Embryonic facial prominence (tissue), 1 donor: ENCODE measurements around the gene SLC19A2.

Source experiments
- DNase-seq: peaks from one replicate; pipeline ENCODE4 v3.0.0-alpha.2; 2016; ENCODE audit errors: extremely low spot score

The SLC19A2 gene

GRCh38 chr1:169474302-169474995, 11.3 kb downstream of the SLC19A2 start:
- DNase-seq: no peak

DNA sequence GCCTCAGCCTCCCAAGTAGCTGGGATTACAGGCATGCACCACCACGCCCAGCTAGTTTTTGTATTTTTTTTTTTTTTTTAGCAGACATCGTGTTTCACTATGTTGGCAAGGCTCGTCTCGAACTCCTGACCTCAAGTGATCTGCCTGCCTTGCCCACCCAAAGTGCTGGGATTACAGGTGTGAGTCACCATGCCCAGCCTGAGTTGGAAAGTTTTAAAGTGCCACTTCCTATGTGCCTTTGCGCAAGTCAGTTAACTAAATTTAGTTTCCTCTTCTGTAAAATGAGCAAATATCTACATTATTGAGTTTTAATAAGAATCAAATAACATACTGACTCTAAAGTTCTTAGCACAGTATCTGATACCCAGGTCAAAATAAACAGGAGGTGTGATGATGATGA, 12.4 kb downstream of the SLC19A2 start:
- no peak for DNase-seq

DNA sequence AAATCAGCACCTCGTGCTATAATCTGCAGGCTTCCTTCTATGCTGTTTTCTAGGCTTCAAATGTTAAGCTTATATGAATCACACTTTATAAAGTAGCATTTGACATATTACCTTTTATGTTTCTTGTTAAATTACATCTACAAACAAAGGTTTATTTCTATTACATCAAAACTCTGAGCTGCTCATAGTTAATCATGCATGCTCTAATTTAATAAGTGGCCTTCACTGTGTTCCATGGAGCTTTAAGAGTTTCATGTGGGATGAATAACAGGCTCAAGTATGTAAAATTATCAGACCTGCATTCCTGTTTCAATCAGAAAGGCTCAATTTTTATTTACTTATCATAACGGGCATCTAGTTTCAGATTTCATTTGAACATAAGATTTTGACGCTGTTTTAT, 13.0 kb downstream of the SLC19A2 start:
- no peak for DNase-seq

DNA sequence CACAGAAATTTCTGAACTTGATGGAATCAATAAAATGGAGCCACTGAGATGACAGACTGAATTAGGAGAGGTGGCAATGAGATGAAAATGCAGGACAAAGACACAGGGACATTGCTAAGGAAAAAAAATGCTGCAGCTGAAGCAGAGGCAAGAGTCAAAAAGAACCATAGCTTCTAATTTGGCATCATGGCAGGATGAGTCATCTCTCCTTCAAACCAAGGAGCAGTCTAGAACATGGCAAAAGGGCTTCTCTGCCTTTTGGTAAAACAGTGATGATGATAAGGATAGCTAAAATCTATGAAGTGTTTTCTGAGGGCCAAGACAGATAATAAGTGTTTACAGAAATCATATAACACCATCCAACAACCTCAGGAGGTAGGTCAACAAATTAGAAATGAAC, 16.8 kb downstream of the SLC19A2 start:
- no peak for DNase-seq

DNA sequence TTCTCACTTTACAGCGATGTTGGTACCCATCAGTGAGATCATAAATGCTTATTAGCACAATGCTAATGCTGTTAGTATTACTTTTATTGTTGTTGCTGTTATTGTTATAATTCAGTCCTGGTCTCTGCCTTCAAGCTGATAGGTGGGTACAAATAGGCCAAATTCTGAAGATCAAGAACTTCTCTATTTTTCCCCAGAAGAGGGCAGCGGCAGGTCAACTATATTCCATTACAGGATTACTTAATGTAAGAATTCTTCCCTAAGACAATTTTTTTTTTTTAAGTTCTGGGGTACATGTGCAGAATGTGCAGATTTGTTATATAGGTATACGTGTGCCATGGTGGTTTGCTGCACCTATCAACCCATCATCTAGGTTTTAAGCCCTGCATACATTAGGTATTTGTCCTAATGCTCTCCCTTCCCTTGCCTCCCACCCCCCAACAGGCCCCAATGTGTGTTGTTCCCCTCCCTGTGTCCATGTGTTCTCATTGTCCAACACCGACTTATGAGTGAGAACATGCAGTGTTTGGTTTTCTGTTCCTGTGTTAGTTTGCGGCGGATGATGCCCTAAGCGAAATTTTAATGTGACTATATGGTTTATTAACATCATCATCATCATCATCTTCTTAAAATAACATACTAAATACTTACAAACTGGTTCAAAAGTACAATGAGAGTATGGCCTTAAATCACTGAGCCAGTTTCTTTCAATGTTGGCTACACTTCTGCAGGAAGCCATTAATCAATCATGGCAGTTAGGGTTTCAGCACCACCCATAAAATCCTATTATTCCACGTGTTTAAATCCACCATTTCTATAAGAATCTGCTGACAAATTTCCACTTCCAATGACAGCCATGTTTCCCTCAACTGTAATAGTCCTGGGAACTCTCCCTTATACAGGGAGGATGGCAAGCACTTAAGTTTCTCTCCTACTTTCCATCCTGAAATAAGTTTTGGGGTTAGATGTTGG, 19.2 kb downstream of the SLC19A2 start:
- no peak for DNase-seq

DNA sequence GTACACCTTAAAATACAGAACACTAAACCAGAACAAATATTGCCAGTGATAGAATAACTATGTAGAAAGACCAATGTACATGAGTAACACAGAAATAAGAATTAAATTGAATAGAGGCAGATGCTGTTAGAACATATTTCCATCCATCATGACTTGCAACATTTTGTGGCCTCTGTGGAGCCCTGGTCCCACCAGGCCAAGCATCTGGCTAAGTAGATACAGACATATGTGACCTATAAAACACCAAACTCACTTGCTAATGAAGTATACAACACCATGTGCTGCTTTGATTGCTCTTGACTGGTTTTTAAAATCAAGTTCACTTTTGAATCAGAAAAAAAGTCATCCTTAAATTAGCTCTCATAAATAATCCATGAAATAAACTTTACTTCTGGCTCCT, 20.5 kb downstream of the SLC19A2 start:
- no peak for DNase-seq

GRCh38 chr1:169462385-169462784, 23.4 kb downstream of the SLC19A2 start:
- DNase-seq: no peak

DNA sequence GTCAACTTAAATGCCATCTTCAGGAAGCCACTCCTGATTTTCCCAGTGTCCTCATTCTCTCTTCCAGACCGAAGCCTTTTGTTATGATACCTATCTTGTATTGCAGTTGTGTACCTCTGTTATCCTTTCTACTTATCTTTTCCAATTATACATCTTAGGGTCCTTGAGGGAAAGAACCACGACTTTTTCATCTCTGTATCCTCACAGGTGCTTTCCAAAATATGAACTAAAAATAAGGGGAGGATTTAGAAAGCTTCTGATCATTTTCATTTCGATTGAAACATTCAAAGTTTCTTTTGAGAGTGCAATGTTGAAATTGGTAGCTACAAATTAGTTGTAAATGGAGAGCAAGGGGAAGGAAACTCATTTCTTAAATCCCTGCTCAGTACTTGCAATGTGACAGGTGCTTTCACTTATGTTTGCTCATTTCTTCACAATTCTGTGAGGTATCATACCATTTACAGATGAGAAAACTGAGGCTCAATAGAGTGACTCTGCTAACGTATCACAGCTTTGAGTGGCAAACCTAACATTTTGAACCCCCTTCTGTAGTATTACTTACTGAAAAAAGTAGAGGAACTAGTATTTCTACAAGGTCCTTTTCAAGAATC, 24.2 kb downstream of the SLC19A2 start:
- DNase-seq: no peak

GRCh38 chr1:169460191-169460833, 25.4 kb downstream of the SLC19A2 start:
- no peak for DNase-seq

GRCh38 chr1:169457443-169457842, 28.3 kb downstream of the SLC19A2 start:
- DNase-seq: no peak

GRCh38 chr1:169456029-169456428, 29.7 kb downstream of the SLC19A2 start:
- DNase-seq: no peak

- DNase-seq: no peak
These were observed 32.8 kb downstream of the SLC19A2 start for GRCh38 chr1:169452921-169453320.

GRCh38 chr1:169451218-169451824, 34.4 kb downstream of the SLC19A2 start:
- DNase-seq: no peak

GRCh38 chr1:169443923-169444322, 41.8 kb downstream of the SLC19A2 start:
- no peak for DNase-seq

DNA sequence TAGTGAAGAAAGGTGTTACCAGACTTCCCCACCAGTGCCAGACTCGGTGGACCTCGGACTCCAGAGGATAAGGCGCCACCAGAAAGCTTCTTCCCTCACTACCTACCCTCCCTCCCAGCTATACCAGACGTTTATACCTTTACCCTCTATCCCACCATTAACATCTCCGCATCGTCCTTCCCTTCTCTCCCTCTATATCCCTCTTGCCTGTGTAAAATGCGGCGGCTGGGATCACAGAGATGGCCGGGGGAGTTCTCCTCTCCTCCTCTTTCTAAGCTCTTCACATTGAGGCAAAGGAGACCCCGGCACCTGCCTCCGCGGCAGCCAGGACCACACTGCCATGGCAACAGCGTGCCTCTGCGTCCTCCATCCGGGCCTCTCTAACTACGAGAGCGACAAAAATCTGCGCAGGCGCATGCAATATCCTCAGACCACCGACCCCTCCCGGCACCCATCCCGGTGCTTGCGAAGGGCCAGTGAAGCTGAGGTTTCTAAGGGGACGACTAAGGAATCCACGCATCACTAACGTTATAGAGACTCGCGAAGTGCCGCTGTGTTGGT, 58.6 kb downstream of the SLC19A2 start, which contains the start of gene CCDC181:
Gene CCDC181 (minus strand): TSS at position 394 of the 561 bp plus-strand sequence. CDS start 2,547 bp downstream, outside the sequence.
- DNase-seq: peak; percentile 84

GRCh38 chr1:169426174-169426705, 59.5 kb downstream of the SLC19A2 start:
- no peak for DNase-seq

- no peak for DNase-seq
These were observed 64.4 kb downstream of the SLC19A2 start for GRCh38 chr1:169421309-169421708.

DNA sequence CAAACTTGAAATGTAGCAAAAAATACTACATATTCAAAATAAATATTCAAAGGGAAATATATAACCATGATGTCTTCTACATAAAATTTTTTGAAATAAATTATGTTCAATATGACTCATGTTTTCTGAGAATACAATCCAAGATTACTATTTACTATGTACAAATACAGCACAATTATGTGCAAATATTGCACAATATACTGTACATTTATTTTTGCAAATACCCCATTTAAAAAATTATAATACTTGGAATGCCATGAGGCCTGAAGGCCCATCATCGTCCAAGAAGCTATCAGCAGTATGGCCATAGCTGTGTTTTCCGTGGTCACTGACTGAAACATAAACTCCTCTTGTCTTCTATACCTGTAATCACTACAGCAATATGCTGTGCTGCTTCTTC, 70.8 kb downstream of the SLC19A2 start:
- no peak for DNase-seq
